ENCODE data around the gene BTAF1. TPM values are rescaled to one million over a fixed set of nuclear protein-coding genes. Genes with fewer than 3 reads are reported as not detected.

Gene BTAF1
- polyA plus RNA-seq, 4 donors = 4.6 to 42.8 (median 6.1) TPM

Other genes starting within 250 kb of the BTAF1 start
- 10 to 100 TPM in 2 of 4 donors, 1 to 10 TPM in 2; 9.2 to 30.0 (median 10.2) TPM for gene TNKS2, start 125.3 kb upstream of the BTAF1 start, polyA plus RNA-seq
- gene FGFBP3, start 14.3 kb upstream of the BTAF1 start, polyA plus RNA-seq = 1 to 10 TPM in 1 of 4 donors, under 1 TPM in 3; 0.22 to 1.6 (median 0.61) TPM